ENCODE results near the gene COL15A1. TPM values are rescaled to one million over a fixed set of nuclear protein-coding genes. Genes with fewer than 3 reads are reported as not detected.
A peak's percentile ranks its signal among the peaks of the same experiment; 100 is the strongest.

The COL15A1 gene
- total RNA-seq, 1 donor from 2014 or later: 8.0 TPM

DNA sequence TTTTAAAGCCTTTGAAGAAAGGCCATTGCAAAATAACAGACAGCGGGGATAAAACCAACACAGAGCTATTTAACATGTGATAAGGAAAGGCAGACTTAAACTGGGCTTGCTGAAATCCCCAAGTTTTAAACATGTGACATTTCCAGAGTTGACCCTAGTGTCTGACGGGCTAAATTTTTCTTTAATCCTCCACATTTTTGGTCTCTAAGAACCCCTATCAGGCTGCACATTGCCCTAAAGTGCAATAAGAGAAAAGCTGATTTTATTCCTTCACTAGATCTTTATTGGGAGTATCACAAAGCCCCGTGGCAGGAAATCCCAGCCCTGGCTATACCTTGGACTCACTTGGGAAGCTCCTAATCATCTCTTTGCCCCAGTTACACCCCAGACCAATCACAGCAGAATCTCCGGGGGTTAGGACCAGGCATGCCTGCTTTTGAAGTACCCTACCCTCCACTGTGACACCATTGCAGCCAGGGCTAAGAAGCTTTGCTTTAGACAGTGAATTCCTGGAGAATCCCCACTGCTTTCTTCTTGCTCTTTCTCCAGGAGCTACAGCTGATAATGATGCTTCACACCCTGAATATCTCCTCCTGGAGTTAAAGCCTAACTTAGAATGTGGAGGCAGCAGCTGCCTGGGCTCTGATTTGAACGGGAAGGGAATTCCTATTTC lies 20.1 kb upstream of the COL15A1 start:
- Histone ChIP-seq H3K36me3 (no peaks in the 10 kb centered on the region), H3K4me3 (no peak overlapping the region), H3K27ac (no peak overlapping the region), H3K9me3 (no peaks in the 10 kb centered on the region), H3K4me1 (no peaks in the 10 kb centered on the region), H3K27me3 (ENCODE audit: low read depth) (no peaks in the 10 kb centered on the region)
- ATAC-seq: no peak
- intact Hi-C loops (cut with DNase I): no loop called here
- no peak for TF ChIP-seq CTCF (IDR thresholded peaks at IDR 0.05)
- DNase-seq: no peak

DNA sequence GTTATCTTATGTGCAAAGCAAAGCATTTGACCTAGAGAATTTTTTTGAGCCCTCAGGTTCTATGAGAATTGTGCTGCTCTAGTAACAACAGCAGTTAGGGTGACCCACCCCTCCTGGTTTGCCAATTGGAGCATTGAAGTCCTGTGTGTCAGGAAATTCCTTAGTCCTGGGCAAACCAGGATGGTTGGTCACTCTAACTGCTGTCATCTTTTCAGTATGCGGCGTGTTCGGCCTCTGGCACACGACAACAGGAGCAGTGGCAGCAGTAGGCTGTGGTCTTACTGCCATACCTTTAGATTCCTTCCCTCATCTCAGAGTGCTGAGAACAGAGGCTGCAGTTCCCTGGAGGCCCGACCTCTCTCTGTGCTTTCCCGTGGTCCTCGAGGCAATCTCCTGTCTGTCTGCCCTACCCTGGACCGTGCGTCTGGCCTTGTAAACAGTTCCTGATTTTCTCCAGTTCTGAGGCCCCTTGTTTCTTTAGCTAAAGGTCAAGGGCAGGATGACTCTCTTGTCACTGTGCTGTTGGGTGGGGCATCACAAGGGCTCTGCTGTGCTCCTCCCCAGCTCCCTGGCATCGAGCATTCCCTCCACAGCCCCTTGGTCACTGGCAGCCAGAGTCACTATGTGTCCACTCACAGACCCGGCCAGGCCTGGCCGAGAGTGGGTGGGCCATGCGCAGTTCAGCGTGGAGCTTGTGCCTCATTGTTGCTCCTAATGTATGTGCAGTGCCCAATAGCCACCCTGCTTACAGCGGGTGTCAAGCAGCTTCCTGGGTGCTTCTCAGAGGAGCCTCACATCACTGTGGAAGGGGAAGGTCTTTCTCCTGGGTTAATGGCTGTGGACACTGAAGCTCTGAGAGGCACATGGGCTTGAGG lies 18.5 kb upstream of the COL15A1 start:
- peak in 1 of 2 donors; percentile 32 for ATAC-seq

GRCh38 chr9:98925956-98926355 lies 17.8 kb upstream of the COL15A1 start:
- TF ChIP-seq CTCF (IDR thresholded peaks at IDR 0.05): no peak
- H3K27me3 ChIP-seq (ENCODE audit: low read depth): no peaks in the 10 kb centered on the region

More for the DNA sequence above, 18.5 kb upstream of the COL15A1 start:
- H3K4me3 ChIP-seq: no peak overlapping the region
- no peak for TF ChIP-seq CTCF (IDR thresholded peaks at IDR 0.05)
- H3K36me3 ChIP-seq: no peaks in the 10 kb centered on the region
- H3K4me1 ChIP-seq: no peaks in the 10 kb centered on the region
- H3K27me3 ChIP-seq (ENCODE audit: low read depth): no peaks in the 10 kb centered on the region
- H3K27ac ChIP-seq: no peak overlapping the region
- intact Hi-C loops (cut with DNase I): no loop called here
- no peak for DNase-seq
- H3K9me3 ChIP-seq: no peaks in the 10 kb centered on the region

GRCh38 chr9:98927724-98928123 lies 16.0 kb upstream of the COL15A1 start:
- intact Hi-C loops (cut with DNase I): no loop called here
- Histone ChIP-seq H3K4me1 (no peaks in the 10 kb centered on the region), H3K9me3 (no peaks in the 10 kb centered on the region), H3K4me3 (no peak overlapping the region), H3K27me3 (ENCODE audit: low read depth) (no peaks in the 10 kb centered on the region), H3K27ac (no peak overlapping the region), H3K36me3 (no peaks in the 10 kb centered on the region)
- no peak for ATAC-seq
- DNase-seq: no peak
- TF ChIP-seq CTCF (IDR thresholded peaks at IDR 0.05): no peak

More at GRCh38 chr9:98925956-98926355, 17.8 kb upstream of the COL15A1 start:
- Histone ChIP-seq H3K36me3 (no peaks in the 10 kb centered on the region), H3K4me1 (no peaks in the 10 kb centered on the region), H3K4me3 (no peak overlapping the region), H3K9me3 (no peaks in the 10 kb centered on the region), H3K27ac (no peak overlapping the region)
- DNase-seq: no peak
- intact Hi-C loops (cut with DNase I): no loop called here
- no peak for ATAC-seq

GRCh38 chr9:98929071-98929470 lies 14.6 kb upstream of the COL15A1 start:
- no peak overlapping the region for H3K4me3 ChIP-seq
- H3K4me1 ChIP-seq: no peaks in the 10 kb centered on the region
- no peak overlapping the region for H3K27ac ChIP-seq
- no peaks in the 10 kb centered on the region for H3K27me3 ChIP-seq (ENCODE audit: low read depth)
- H3K36me3 ChIP-seq: no peaks in the 10 kb centered on the region
- DNase-seq (no peak), ATAC-seq (no peak)
- no peak for TF ChIP-seq CTCF (IDR thresholded peaks at IDR 0.05)
- intact Hi-C loops (cut with DNase I): no loop called here
- no peaks in the 10 kb centered on the region for H3K9me3 ChIP-seq

Measured in lower lobe of right lung (tissue), 2 donors.